Stimulated activated effector memory CD8-positive, alpha-beta T cell treated with anti-CD3 and anti-CD28 coated beads, Interleukin-12 subunit alpha, Interleukin-12 subunit beta, amount 100 ng/mL, for 72 hours (primary cell): ENCODE results near the gene ERAS.

Experiments used
- ATAC-seq: fragments of 150-1000 bp; cut with Tn5 transposase; 2 replicates; pipeline ENCODE4 v1.10.0; 2021
- DNase-seq, 2 donors: peaks; one replicate each; pipeline ENCODE4 v3.0.0; 2021 to 2022; ENCODE audit warnings: low spot score in 2 of 2
- H3K27ac Mint-ChIP-seq: one replicate; pipeline ENCODE4 v1.8.0; 2022; ENCODE audit warnings: mild to moderate bottlenecking, mixed read lengths
- H3K36me3 Mint-ChIP-seq: one replicate; pipeline ENCODE4 v1.8.0; 2022; ENCODE audit warnings: mild to moderate bottlenecking, mixed read lengths
- H3K4me1 Mint-ChIP-seq: one replicate; pipeline ENCODE4 v1.8.0; 2022; ENCODE audit warnings: mixed read lengths
- H3K4me3 Mint-ChIP-seq: one replicate; pipeline ENCODE4 v1.8.0; 2022; ENCODE audit warnings: mild to moderate bottlenecking, mixed read lengths
- H3K9me3 Mint-ChIP-seq: one replicate; pipeline ENCODE4 v1.8.0; 2022; ENCODE audit warnings: mixed read lengths

The ERAS gene

GRCh38 chrX:48791063-48791820, 35.1 kb upstream of the ERAS start:
- ATAC-seq = no peak
- Mint-ChIP-seq H3K4me1 (peaks cover 9% of the 10 kb centered on the region), H3K27ac (no peak overlapping the region), H3K4me3 (no peak overlapping the region), H3K36me3 (no peaks in the 10 kb centered on the region), H3K9me3 (no peaks in the 10 kb centered on the region)
- DNase-seq = no peak

GRCh38 chrX:48792219-48792618, 34.1 kb upstream of the ERAS start:
- ATAC-seq (no peak), DNase-seq (no peak)
- Mint-ChIP-seq H3K36me3 (no peaks in the 10 kb centered on the region), H3K9me3 (no peaks in the 10 kb centered on the region), H3K4me1 (peaks cover 9% of the 10 kb centered on the region), H3K27ac (no peak overlapping the region), H3K4me3 (no peak overlapping the region)

GRCh38 chrX:48793935-48794334, 32.4 kb upstream of the ERAS start:
- no peak for ATAC-seq
- Mint-ChIP-seq H3K4me1 (peaks cover 8% of the 10 kb centered on the region), H3K36me3 (no peaks in the 10 kb centered on the region), H3K9me3 (no peaks in the 10 kb centered on the region), H3K4me3 (no peak overlapping the region), H3K27ac (no peak overlapping the region)
- DNase-seq = no peak

- Mint-ChIP-seq H3K9me3 (no peaks in the 10 kb centered on the region), H3K4me3 (no peak overlapping the region), H3K4me1 (peaks cover 3% of the 10 kb centered on the region), H3K36me3 (no peaks in the 10 kb centered on the region), H3K27ac (no peak overlapping the region)
- ATAC-seq (no peak), DNase-seq (no peak)
These were observed 31.9 kb upstream of the ERAS start for GRCh38 chrX:48794340-48794910.

- ATAC-seq (no peak), DNase-seq (no peak)
- Mint-ChIP-seq H3K36me3 (no peaks in the 10 kb centered on the region), H3K27ac (no peak overlapping the region), H3K9me3 (no peaks in the 10 kb centered on the region), H3K4me3 (no peak overlapping the region), H3K4me1 (no peaks in the 10 kb centered on the region)
These were observed 31.3 kb upstream of the ERAS start for GRCh38 chrX:48794911-48795515.

- Mint-ChIP-seq H3K4me3 (no peak overlapping the region), H3K36me3 (peaks cover 24% of the 10 kb centered on the region), H3K9me3 (no peaks in the 10 kb centered on the region), H3K27ac (no peak overlapping the region), H3K4me1 (peaks cover 21% of the 10 kb centered on the region)
- no peak for DNase-seq
- no peak for ATAC-seq
These were observed 28.0 kb upstream of the ERAS start for GRCh38 chrX:48798318-48798717.

- DNase-seq (peak in 1 of 2 donors; percentile 47), ATAC-seq (no peak)
- Mint-ChIP-seq H3K36me3 (peaks cover 43% of the 10 kb centered on the region), H3K4me3 (peak overlapping the region; percentile 97), H3K9me3 (no peaks in the 10 kb centered on the region), H3K4me1 (peaks cover 29% of the 10 kb centered on the region), H3K27ac (peak overlapping the region; percentile 99)
These were observed 25.6 kb upstream of the ERAS start for GRCh38 chrX:48800574-48801279.

- H3K9me3 Mint-ChIP-seq = no peaks in the 10 kb centered on the region
- peak; percentile 92 for ATAC-seq
- DNase-seq = peak; percentile 78 to 92
- H3K36me3 Mint-ChIP-seq = peaks cover 43% of the 10 kb centered on the region
- H3K4me3 Mint-ChIP-seq = peak within 1 kb of the TSS; percentile 97
- peaks cover 29% of the 10 kb centered on the region for H3K4me1 Mint-ChIP-seq
- H3K27ac Mint-ChIP-seq = peak within 1 kb of the TSS; percentile 99
These were observed 24.8 kb upstream of the ERAS start, which contains the start of gene HDAC6 for GRCh38 chrX:48801280-48802088. Gene HDAC6, plus strand, starts transcription at chrX:48802067. Its CDS starts 626 bp downstream, at chrX:48802693.

- Mint-ChIP-seq H3K27ac (peak overlapping the region; percentile 99), H3K4me1 (peaks cover 29% of the 10 kb centered on the region), H3K4me3 (peak overlapping the region; percentile 97), H3K36me3 (peaks cover 48% of the 10 kb centered on the region), H3K9me3 (no peaks in the 10 kb centered on the region)
- ATAC-seq (peak; percentile 66), DNase-seq (peak in 1 of 2 donors; percentile 49)
These were observed 24.0 kb upstream of the ERAS start for GRCh38 chrX:48802089-48802904.

- Mint-ChIP-seq H3K9me3 (no peaks in the 10 kb centered on the region), H3K4me1 (peaks cover 29% of the 10 kb centered on the region), H3K36me3 (peaks cover 48% of the 10 kb centered on the region), H3K4me3 (peak overlapping the region; percentile 97), H3K27ac (peak overlapping the region; percentile 99)
- ATAC-seq (no peak), DNase-seq (no peak)
These were observed 23.5 kb upstream of the ERAS start for GRCh38 chrX:48802905-48803200.

GRCh38 chrX:48806081-48806480, 20.2 kb upstream of the ERAS start:
- Mint-ChIP-seq H3K27ac (peak overlapping the region; percentile 38), H3K4me3 (no peak overlapping the region), H3K9me3 (no peaks in the 10 kb centered on the region), H3K4me1 (peaks cover 22% of the 10 kb centered on the region), H3K36me3 (peaks cover 50% of the 10 kb centered on the region)
- ATAC-seq = no peak
- no peak for DNase-seq

GRCh38 chrX:48813644-48814043, 12.7 kb upstream of the ERAS start:
- Mint-ChIP-seq H3K36me3 (peaks cover 25% of the 10 kb centered on the region), H3K4me3 (no peak overlapping the region), H3K9me3 (no peaks in the 10 kb centered on the region), H3K4me1 (no peaks in the 10 kb centered on the region), H3K27ac (peak overlapping the region; percentile 17)
- no peak for DNase-seq
- ATAC-seq = no peak

- H3K4me1 Mint-ChIP-seq = no peaks in the 10 kb centered on the region
- H3K27ac Mint-ChIP-seq = no peak overlapping the region
- DNase-seq (no peak), ATAC-seq (no peak)
- H3K9me3 Mint-ChIP-seq = no peaks in the 10 kb centered on the region
- peaks cover 25% of the 10 kb centered on the region for H3K36me3 Mint-ChIP-seq
- no peak overlapping the region for H3K4me3 Mint-ChIP-seq
These were observed 11.6 kb upstream of the ERAS start for GRCh38 chrX:48814722-48815121.

GRCh38 chrX:48815266-48815665, 11.0 kb upstream of the ERAS start:
- DNase-seq (no peak), ATAC-seq (no peak)
- Mint-ChIP-seq H3K4me3 (no peak overlapping the region), H3K27ac (peak overlapping the region; percentile 58), H3K36me3 (peaks cover 22% of the 10 kb centered on the region), H3K4me1 (no peaks in the 10 kb centered on the region), H3K9me3 (no peaks in the 10 kb centered on the region)
